Caco-2 (cell line): ENCODE results near the gene IL18R1. TPM values are rescaled to one million over a fixed set of nuclear protein-coding genes. Genes with fewer than 3 reads are reported as not detected.

ENCODE experiments used
- BruUV-seq: library from RNA; stranded (reverse); fragments of 400-500 nt; replicated peaks from 2 replicates; lab custom pipeline; 2021; lab: Mats Ljungman, UMichigan
- CTCF ChIA-PET: fragments of 300-600 bp; sonication (Branson Sonifier 250); formaldehyde crosslinking; loops from one replicate; lab custom pipeline; 2022; ENCODE audit warnings: antibody characterized with exemption; lab: Charles Lee
- POLR2A ChIA-PET: fragments of 300-600 bp; sonication (Branson Sonifier 250); formaldehyde crosslinking; loops from one replicate; lab custom pipeline; 2022; ENCODE audit warnings: antibody characterized with exemption; lab: Charles Lee
- DNase-seq, 2 experiments: peaks; one replicate each; pipeline versions ENCODE4 v3.0.0 to v3.0.0-alpha.2; 2020 to 2022
- H3K27me3 ChIP-seq: replicated peaks from 2 replicates; pipeline ENCODE4 v1.6.0; 2011; ENCODE audit warnings: low read length; ENCODE audit not compliant: control insufficient read depth, insufficient read depth
- H3K36me3 ChIP-seq: 2 replicates; pipeline ENCODE4 v1.5.1; 2011; ENCODE audit warnings: low read length; ENCODE audit not compliant: control insufficient read depth, insufficient read depth
- H3K4me1 ChIP-seq: fragments of 250-450 bp; sonication (Bioruptor Pico); 2 replicates; pipeline ENCODE4 v1.5.1; 2020; ENCODE audit warnings: mild to moderate bottlenecking
- H3K4me3 ChIP-seq: 2 replicates; pipeline ENCODE4 v1.5.1; 2011; ENCODE audit warnings: low read depth, mild to moderate bottlenecking, control low read depth, low read length
- H3K9me3 ChIP-seq: fragments of 250-450 bp; sonication (Bioruptor Pico); 2 replicates; pipeline ENCODE4 v1.5.1; 2020; ENCODE audit warnings: mild to moderate bottlenecking, moderate library complexity
- H3K27ac Mint-ChIP-seq: one replicate; pipeline ENCODE4 v1.8.0; 2022; ENCODE audit warnings: mixed read lengths; ENCODE audit not compliant: unreplicated experiment
- H3K27me3 Mint-ChIP-seq: one replicate; pipeline ENCODE4 v1.8.0; 2022; ENCODE audit warnings: mixed read lengths; ENCODE audit not compliant: insufficient read depth, unreplicated experiment
- H3K36me3 Mint-ChIP-seq: one replicate; pipeline ENCODE4 v1.8.0; 2022; ENCODE audit warnings: mild to moderate bottlenecking, mixed read lengths; ENCODE audit not compliant: insufficient read depth, unreplicated experiment
- H3K4me1 Mint-ChIP-seq: one replicate; pipeline ENCODE4 v1.8.0; 2022; ENCODE audit warnings: low read depth, mixed read lengths; ENCODE audit not compliant: unreplicated experiment
- H3K4me3 Mint-ChIP-seq: one replicate; pipeline ENCODE4 v1.8.0; 2022; ENCODE audit warnings: mild to moderate bottlenecking, moderate library complexity, mixed read lengths; ENCODE audit not compliant: unreplicated experiment
- H3K9me3 Mint-ChIP-seq: one replicate; pipeline ENCODE4 v1.8.0; 2022; ENCODE audit warnings: mixed read lengths; ENCODE audit not compliant: unreplicated experiment
- CTCF ChIP-seq, 2 experiments: fragments of 200-600 bp in 1 of 2; IDR thresholded peaks; 1 replicate in 1 of 2; 2 replicates in 1 of 2; pipeline versions ENCODE4 v1.5.1 to v1.8.0; 2011 to 2022; ENCODE audit warnings: antibody characterized with exemption in 1 of 2, control low read depth in 1 of 2, inconsistent platforms in 1 of 2, low read depth in 1 of 2, low read length in 1 of 2, mild to moderate bottlenecking in 1 of 2, moderate library complexity in 1 of 2; ENCODE audit not compliant: insufficient read depth in 1 of 2, severe bottlenecking in 1 of 2, unreplicated experiment in 1 of 2
- intact Hi-C: fragments of 100-400 bp; cut with micrococcal nuclease; formaldehyde crosslinking; loops from one replicate; pipeline ENCODE4 v1.10.0; 2022; ENCODE audit not compliant: unreplicated experiment
- total RNA-seq: library from RNA; stranded (reverse); gene quantifications from 2 replicates; pipeline ENCODE4 v1.2.3, GENCODE V29; 2022

The IL18R1 gene
- total RNA-seq, 1 experiment from 2014 or later: not detected

GRCh38 chr2:102399499-102400141, 44.0 kb downstream of the IL18R1 start:
- Mint-ChIP-seq H3K9me3 (no peaks in the 10 kb centered on the region), H3K4me3 (no peak overlapping the region), H3K27me3 (no peaks in the 10 kb centered on the region), H3K27ac (no peak overlapping the region), H3K36me3 (no peaks in the 10 kb centered on the region), H3K4me1 (no peaks in the 10 kb centered on the region)
- ChIA-PET POLR2A (no interaction called here), CTCF (interaction anchor here (0.6 kb wide), 1 partner anchor 62 kb away, joined by 3 read pairs; no protein-coding TSS in a partner anchor)
- Histone ChIP-seq H3K9me3 (no peaks in the 10 kb centered on the region), H3K4me1 (peaks cover 4% of the 10 kb centered on the region; the same call in 1 of the 2 replicates), H3K4me3 (no peak overlapping the region), H3K27me3 (no peaks in the 10 kb centered on the region; the same call in 1 of the 2 replicates), H3K36me3 (no peaks in the 10 kb centered on the region)
- intact Hi-C loops: no loop called here
- BruUV-seq: no TSS peak
- no peak for TF ChIP-seq CTCF (IDR thresholded peaks at IDR 0.05; ENCODE audit: insufficient read depth in 1 of 2, low read depth in 1 of 2, low read length in 1 of 2, severe bottlenecking in 1 of 2, unreplicated experiment in 1 of 2)
- no peak for DNase-seq

- Histone ChIP-seq H3K9me3 (no peaks in the 10 kb centered on the region), H3K4me3 (no peak overlapping the region), H3K27me3 (no peaks in the 10 kb centered on the region; the same call in 1 of the 2 replicates), H3K4me1 (peaks cover 4% of the 10 kb centered on the region; the same call in 1 of the 2 replicates), H3K36me3 (no peaks in the 10 kb centered on the region)
- no peaks in the 10 kb centered on the region for H3K4me1 Mint-ChIP-seq
- CTCF ChIA-PET: no interaction called here
- H3K9me3 Mint-ChIP-seq: no peaks in the 10 kb centered on the region
- POLR2A ChIA-PET: no interaction called here
- intact Hi-C loops: no loop called here
- H3K27me3 Mint-ChIP-seq: peaks cover under 1% of the 10 kb centered on the region
- no peak overlapping the region for H3K4me3 Mint-ChIP-seq
- H3K36me3 Mint-ChIP-seq: no peaks in the 10 kb centered on the region
- TF ChIP-seq CTCF (IDR thresholded peaks at IDR 0.05; ENCODE audit: insufficient read depth in 1 of 2, low read depth in 1 of 2, low read length in 1 of 2, severe bottlenecking in 1 of 2, unreplicated experiment in 1 of 2): no peak
- no peak overlapping the region for H3K27ac Mint-ChIP-seq
- BruUV-seq: no TSS peak
- DNase-seq: no peak
These were observed 45.9 kb downstream of the IL18R1 start for GRCh38 chr2:102401456-102401855.

GRCh38 chr2:102401865-102402264, 46.3 kb downstream of the IL18R1 start:
- Mint-ChIP-seq H3K4me1 (no peaks in the 10 kb centered on the region), H3K9me3 (no peaks in the 10 kb centered on the region), H3K27ac (no peak overlapping the region), H3K4me3 (no peak overlapping the region), H3K36me3 (no peaks in the 10 kb centered on the region), H3K27me3 (peaks cover 4% of the 10 kb centered on the region)
- intact Hi-C loops: no loop called here
- no peak for DNase-seq
- Histone ChIP-seq H3K9me3 (no peaks in the 10 kb centered on the region), H3K4me1 (peaks cover 4% of the 10 kb centered on the region; the same call in 1 of the 2 replicates), H3K27me3 (no peaks in the 10 kb centered on the region; the same call in 1 of the 2 replicates), H3K36me3 (no peaks in the 10 kb centered on the region), H3K4me3 (no peak overlapping the region)
- CTCF ChIA-PET: no interaction called here
- no TSS peak for BruUV-seq
- POLR2A ChIA-PET: no interaction called here
- no peak for TF ChIP-seq CTCF (IDR thresholded peaks at IDR 0.05; ENCODE audit: insufficient read depth in 1 of 2, low read depth in 1 of 2, low read length in 1 of 2, severe bottlenecking in 1 of 2, unreplicated experiment in 1 of 2)
